ENCODE measurements around the gene GNG7. TPM values are rescaled to one million over a fixed set of nuclear protein-coding genes. Genes with fewer than 3 reads are reported as not detected.

The GNG7 gene
- total RNA-seq (ENCODE audit: low replicate concordance), result 0.35 and 0.38 TPM in 2 replicates

DNA sequence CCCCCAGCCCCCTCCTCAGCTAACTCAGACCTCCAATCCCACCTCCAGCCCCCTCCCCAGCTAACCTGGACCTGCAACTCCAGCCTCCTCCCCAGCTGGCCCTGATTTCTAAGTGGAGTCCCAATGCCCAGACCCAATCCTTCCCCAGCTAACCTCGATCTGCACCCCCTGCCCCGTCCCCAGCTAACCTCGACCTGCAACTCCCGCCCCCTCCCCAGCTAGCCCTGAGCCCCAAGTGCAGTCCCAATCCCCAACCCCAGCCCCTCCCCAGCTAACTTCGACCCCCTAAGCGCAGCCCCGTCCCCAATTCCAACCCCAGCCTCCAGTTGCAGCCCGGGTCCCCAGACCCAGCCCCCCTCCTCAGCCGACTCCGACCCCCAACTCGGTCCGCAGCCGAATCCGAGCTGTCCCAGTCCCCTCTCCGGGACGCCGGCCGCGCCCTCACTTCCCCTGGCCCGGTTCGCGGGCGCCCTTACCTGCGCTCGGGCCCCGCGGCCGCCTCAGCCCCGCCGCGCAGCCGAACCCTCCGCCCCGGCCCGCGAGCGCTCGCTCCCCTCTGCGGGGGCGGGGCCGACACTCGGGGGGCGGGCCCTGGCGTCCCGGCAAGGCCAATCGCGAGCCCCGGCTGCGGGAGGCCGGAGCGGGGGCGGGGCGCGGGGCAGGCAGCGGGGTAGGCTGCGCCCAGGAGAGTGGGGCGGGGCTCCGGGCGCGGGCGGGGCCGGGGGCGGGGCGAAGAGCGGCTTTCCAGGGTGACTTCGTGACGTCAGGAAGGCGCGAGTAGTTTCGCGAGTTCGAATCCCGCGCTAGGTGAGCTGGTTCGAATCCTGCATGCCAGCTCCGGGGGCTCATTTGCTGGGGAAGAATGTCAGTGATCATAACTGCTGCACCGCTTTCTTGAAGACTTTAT is at the start of gene GNG7:
TSS of gene GNG7 (minus strand) at position 525 of the 907 bp plus-strand sequence. CDS start 182,006 bp downstream, outside the sequence.

DNA sequence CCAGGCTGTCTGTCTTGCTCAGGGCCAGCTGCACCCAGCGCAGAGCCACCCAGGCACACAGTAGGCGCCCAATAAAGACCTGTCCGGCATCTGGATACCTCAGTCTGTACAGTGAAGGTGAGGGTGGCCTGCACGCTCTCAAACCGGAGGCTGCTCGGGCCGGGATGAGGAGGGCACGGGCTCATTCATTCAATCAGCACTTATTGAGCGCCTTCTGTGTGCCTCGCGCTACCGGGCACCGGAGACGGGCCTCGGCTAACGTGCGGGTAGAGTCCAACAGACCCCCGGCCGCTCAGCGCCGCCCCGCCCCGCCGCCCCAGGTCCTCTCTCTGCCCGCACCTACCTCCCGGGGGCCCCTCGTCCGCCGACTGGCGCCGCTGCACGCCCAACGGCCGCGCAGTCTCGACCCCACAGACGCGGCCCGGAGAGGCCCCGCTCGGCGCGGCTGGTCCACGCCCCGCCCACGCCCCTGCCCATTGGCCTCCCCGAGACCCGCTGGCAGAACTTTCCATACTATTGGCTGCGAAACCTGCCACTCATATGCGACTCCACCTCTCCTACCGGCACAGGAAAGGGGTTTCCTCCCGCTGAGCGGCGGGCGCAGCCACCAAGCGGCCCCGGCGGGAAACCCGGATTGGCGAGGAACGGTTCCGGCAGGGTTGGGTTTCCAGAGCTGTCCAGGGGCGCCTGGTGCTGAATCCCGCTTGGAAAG is 37.3 kb upstream of the GNG7 start, which contains the start of gene SLC39A3:
TSS of gene SLC39A3 (minus strand) at position 416 of the 712 bp plus-strand sequence. CDS start 2,760 bp downstream, outside the sequence.

DNA sequence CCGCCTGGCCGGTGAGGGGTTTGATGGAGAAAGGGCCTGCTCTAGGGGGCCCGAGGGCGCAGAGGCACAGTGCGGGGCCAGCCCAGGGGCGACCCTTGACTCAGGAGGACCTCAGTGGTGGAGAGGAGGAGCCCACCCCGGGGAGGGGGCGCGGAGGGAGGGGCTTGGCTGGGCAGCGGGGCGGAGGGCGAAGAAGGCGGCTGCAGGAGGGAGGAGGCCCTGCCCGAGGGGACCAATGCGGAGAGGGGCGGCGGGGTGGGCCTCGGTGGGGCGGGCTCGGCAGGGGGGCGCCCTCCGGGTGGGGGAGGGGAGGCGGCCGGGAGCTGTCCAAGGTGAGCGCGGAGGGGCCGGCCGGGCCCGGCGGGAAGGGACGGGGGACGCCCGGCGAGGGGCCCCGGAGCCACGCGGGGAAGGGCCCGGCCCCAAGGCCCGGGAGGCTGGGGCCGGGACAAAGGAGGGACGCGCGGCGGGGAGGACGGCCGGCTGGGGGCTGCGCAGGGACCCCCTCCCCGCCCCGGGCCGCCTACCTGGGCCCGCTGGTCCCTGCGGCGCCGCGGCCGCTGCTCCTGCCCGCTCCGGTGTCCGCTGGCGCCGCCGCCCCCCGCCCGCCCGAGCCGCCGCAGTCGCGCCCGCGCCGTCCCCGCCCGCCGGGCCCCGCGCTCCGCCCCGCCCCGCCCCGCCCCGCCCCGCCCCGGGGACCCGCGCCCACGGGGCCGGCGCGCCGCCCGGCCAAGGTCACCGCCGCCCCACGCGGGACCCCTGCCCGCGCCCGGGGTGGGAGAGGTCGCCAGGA is 18.5 kb upstream of the GNG7 start, which contains the start of gene DIRAS1:
TSS of gene DIRAS1 (minus strand) at position 596 of the 793 bp plus-strand sequence. CDS start 3,566 bp downstream, outside the sequence.

DNA sequence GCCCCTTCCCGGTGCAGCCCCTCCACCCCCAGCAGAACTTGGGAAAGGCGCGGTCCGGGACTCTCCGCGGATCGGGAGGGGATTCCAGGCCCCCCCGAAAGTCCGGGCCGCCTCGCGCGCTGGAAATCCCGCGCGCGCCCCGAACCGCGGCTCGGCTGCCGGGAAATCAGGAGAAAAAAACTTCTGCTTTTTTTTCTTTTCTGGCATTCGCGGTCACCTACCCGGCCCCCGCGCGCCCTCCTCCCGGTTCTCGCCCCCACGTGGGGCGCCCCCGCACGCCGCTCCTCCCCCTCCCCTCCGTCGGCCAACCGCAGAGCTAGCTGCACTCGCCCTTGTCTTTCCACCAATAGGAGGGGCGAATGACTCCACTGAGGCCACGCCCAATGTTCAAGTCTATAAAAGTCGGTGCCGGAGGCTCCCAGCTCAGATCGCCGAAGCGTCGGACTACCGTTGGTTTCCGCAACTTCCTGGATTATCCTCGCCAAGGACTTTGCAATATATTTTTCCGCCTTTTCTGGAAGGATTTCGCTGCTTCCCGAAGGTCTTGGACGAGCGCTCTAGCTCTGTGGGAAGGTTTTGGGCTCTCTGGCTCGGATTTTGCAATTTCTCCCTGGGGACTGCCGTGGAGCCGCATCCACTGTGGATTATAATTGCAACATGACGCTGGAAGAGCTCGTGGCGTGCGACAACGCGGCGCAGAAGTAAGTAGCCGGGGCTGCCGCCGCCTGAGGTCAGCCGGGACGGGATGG is 226.6 kb downstream of the GNG7 start, which contains the start of gene GADD45B:
TSS of gene GADD45B (plus strand) at position 426 of the 749 bp plus-strand sequence. CDS start at position 658, 232 bp downstream.

Other genes with a start within 250 kb of the GNG7 start
- gene LMNB2, start 245.7 kb downstream of the GNG7 start, total RNA-seq (ENCODE audit: low replicate concordance), result 63.8 and 82.4 TPM in 2 replicates
- gene GADD45B, start 226.6 kb downstream of the GNG7 start, total RNA-seq (ENCODE audit: low replicate concordance), result 22.2 and 92.3 TPM in 2 replicates
- 1.2 and 18.4 TPM in 2 replicates for gene DIRAS1, start 18.7 kb upstream of the GNG7 start, total RNA-seq (ENCODE audit: low replicate concordance)
- 18.7 and 24.3 TPM in 2 replicates for gene SLC39A3, start 37.3 kb upstream of the GNG7 start, total RNA-seq (ENCODE audit: low replicate concordance)
- gene SGTA, start 80.6 kb upstream of the GNG7 start, total RNA-seq (ENCODE audit: low replicate concordance), result 13.1 and 32.2 TPM in 2 replicates
- gene THOP1, start 82.8 kb upstream of the GNG7 start, total RNA-seq (ENCODE audit: low replicate concordance), result 51.2 and 92.5 TPM in 2 replicates
- 3.2 and 3.3 TPM in 2 replicates for gene ZNF554, start 117.2 kb upstream of the GNG7 start, total RNA-seq (ENCODE audit: low replicate concordance)
- gene ZNF555, start 138.8 kb upstream of the GNG7 start, total RNA-seq (ENCODE audit: low replicate concordance), result 5.7 and 5.8 TPM in 2 replicates
- gene ZNF556, start 164.6 kb upstream of the GNG7 start, total RNA-seq (ENCODE audit: low replicate concordance), result 0.08 and 0.12 TPM in 2 replicates
- gene ZNF57, start 198.2 kb upstream of the GNG7 start, total RNA-seq (ENCODE audit: low replicate concordance), result 3.7 and 4.7 TPM in 2 replicates
- gene ZNF77, start 242.3 kb upstream of the GNG7 start, total RNA-seq (ENCODE audit: low replicate concordance), result 4.6 and 5.8 TPM in 2 replicates